ENCODE measurements around the gene CC2D1A. TPM values are rescaled to one million over a fixed set of nuclear protein-coding genes. Genes with fewer than 3 reads are reported as not detected.

The CC2D1A gene
- total RNA-seq, 2 donors from 2014 or later, result 90.8 to 132 TPM

DNA sequence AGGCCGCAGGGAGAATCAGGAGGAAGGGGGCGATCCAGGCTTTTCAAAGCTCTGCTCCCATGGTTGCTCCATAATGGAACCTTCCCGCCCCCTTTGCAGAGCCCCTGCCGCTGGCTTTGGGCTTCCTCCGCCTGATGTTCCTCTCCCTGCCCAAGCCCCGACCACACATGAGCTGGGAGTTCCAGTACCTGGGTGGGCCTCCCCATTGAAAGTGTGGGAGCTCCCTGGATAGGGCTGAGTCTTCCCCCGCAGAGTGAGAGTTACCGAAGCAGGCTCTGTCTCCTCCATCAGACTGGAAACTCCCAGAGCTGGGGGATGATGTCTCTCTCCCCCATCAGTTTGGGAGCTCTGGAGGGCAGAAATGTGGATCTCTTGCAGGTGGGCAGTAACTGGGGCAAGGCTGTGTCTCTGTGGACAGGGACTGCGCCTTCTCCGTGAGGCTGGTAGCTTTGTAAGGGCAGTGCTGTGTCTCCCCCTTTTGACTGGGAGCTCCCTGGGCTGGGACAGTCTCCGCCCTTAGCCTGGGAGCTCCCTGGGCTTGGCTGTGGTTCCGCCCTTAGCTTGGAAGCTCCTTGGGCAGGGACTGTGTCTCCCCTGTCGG is 47.0 kb downstream of the CC2D1A start:
- ATAC-seq (peak; percentile 73), DNase-seq (peak; percentile 74 to 77)
- intact Hi-C loops (cut with DNase I, micrococcal nuclease), result no loop called here

DNA sequence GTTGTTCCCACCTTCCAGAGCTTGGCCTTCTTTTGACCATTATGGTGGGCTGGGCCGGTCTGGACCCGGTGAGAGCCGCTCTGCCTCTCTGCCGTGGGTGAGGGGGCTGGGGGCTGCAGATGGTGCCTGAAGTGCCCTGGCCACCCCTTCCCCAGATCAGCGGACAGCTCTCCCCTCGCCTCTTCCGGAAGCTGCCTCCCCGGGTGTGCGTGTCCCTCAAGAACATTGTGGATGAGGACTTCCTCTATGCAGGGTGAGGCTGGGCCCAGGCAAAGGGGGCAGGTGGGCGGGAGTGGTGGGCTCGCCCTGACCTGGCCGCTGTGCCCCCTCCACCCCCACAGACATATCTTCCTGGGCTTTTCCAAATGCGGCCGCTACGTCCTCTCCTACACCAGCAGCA is 48.2 kb downstream of the CC2D1A start:
- intact Hi-C loops (cut with DNase I, micrococcal nuclease), result no loop called here
- no peak for DNase-seq
- ATAC-seq, result no peak

DNA sequence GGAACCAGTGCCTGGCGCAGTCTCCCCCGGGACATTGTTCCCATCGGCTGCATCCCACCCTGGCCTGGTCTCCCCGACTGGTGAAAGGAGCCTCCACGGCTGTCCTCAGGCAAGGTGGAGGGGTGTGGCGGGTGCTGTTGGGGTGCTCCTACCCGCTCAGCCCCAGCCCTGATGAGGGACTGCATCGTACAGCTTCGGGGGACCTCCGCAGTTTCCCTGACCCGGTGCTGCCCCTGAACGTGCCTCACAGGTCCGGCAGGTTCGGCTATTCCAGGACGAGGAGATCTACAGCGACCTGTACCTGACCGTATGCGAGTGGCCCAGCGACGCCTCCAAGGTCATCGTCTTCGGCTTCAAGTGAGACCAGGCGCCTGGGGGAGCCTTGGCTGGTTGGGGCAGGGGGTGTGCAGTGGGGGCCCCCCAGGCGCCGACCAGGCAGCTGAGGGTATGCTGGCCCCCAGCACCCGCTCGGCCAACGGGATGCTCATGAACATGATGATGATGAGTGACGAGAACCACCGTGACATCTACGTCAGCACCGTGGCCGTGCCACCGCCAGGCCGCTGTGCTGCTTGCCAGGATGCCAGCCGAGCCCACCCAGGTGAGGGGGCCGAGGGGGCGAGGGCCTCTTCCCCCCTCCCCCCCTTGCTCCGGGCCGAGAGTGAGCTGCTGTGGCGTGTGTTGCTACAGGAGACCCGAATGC is 49.8 kb downstream of the CC2D1A start:
- DNase-seq (peak in 1 of 2 donors; percentile 19), ATAC-seq (no peak)
- intact Hi-C loops (cut with DNase I, micrococcal nuclease), result no loop called here

DNA sequence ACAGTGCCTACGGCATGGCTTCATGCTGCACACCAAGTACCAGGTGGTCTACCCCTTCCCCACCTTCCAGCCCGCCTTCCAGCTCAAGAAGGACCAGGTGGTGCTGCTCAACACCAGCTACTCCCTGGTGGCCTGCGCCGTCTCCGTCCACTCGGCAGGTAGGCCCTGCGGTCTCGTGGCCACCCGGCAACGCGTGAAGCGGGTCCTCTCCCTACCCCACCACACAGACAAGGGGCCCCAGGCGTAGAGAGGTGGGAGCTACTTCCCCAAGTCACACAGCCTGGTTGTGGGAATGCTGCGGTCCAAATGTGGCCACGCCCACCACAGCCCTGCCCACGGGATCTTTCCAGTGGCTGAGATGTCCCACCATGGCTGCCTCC is 50.4 kb downstream of the CC2D1A start:
- ATAC-seq (no peak), DNase-seq (peak in 1 of 2 donors; percentile 23)
- intact Hi-C loops (cut with DNase I, micrococcal nuclease), result no loop called here

GRCh38 chr19:13957051-13957450 is 51.0 kb downstream of the CC2D1A start:
- intact Hi-C loops (cut with DNase I, micrococcal nuclease), result no loop called here
- no peak for DNase-seq
- ATAC-seq, result no peak

DNA sequence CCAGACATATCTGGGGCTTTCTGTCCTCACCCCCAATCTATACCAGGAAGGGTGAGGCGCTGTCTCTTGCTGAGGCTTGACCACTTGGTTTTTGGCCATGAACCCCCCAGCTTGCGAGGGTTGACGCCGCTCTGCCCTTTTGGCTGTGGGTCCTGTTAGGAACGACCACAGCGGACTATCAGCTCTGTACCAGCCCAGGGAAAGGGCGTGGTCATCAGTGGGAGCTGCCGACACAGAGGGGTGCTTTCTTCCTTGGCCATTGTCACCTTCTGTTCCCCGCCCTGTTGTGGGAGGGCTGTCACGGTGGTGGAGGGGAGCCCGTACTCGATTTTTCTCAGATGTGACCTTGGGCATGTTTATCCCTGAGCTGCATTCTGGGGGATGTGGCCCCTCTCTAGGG is 52.0 kb downstream of the CC2D1A start:
- DNase-seq (no peak), ATAC-seq (no peak)
- intact Hi-C loops (cut with DNase I, micrococcal nuclease), result no loop called here

GRCh38 chr19:13959141-13959961 is 53.4 kb downstream of the CC2D1A start:
- ATAC-seq, result peak; percentile 12
- no peak for DNase-seq
- intact Hi-C loops (cut with DNase I, micrococcal nuclease), result no loop called here

- ATAC-seq (peak; percentile 27), DNase-seq (no peak)
- intact Hi-C loops (cut with DNase I, micrococcal nuclease), result no loop called here
Observed at GRCh38 chr19:13959962-13960862, 54.2 kb downstream of the CC2D1A start.

- intact Hi-C loops (cut with DNase I, micrococcal nuclease), result no loop called here
- ATAC-seq (peak; percentile 9), DNase-seq (no peak)
Observed at GRCh38 chr19:13960863-13961784, 55.1 kb downstream of the CC2D1A start.

DNA sequence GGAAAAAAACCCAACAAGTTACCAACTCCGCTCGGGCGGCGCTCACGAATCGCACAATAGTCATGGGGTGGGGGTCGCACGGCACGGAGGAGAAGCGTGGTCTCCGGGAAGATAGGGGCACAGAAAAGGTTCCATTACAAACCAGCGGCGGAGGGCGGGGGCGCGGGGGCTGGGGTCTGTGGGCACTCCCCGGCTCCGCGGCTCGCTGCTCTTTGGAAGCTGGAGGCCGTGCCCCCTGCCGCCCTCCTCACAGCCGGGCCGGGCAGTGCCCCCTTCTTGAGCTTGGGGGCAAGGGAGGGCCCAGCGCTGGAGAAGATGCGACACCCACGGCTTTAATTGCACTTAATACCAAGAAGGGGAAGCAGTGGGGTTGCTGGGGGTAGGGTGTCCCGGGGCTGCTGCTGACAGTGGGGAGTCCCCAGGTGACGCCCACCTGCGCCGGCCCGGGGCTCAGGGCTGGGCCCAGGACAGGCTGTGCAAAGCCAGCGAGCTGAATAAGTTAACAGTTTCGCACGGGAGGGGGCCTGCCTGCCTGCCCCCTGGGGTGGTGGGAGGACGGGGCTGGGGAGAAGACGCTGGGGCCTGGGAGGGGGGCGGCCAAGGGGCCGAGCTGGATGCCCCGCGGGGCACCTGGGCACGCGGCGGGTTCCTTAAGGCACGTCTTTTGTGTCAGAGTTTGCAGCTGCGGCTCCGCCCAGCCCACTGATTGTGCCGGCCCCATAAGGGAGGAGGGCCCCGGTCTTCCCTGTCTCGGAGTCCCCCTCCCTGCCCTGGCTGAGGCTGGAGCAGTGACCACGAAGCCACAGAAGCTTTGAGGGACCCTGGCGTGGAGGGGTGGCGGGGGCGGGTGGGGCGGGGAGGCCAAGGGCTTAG is 56.1 kb downstream of the CC2D1A start:
- DNase-seq, result peak in 1 of 2 donors; percentile 22

DNA sequence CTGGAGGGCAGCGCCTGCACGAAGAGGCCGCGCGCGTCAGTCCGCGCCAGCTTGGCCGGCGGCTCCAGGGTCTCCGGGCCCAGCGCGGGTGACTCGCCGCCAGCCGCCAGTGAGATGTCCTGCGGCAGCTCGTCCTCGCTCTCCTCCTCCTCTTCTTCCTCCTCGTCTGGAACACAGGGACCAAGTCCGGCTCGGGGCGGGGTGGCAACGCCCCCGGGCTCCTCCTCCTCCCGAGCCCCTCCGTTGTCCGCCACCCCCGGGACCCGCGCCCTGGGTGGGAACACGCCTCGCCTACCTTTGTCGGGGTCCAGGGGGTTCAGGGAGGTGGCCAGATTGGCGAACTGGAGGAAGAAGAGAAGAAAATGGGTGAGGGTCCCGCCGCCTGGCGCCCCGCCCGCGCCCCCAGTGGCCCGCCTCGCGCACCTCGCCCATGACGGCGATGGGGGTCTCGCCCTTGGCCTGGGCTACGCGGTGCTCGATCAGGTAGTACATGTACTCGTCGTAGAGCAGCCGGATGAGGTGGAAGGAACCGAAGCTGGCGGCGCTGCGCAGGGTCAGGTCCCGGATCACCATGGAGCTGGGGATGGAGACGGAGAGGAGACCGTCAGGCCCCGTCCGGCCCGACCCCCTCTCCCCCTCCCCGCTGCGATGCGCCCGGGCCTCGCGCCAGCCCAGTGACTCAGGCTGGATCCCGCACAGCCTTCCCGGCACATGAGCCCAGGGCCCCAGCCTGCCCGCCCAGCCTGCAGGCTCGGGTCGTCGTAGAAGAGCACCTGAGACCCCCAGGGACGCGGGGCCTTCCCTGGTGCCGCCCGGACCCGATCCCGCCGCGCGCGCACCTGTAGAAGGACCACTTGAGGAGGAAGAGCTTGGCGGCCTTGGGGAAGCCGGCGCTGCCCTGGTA is 57.0 kb downstream of the CC2D1A start:
- intact Hi-C loops (cut with DNase I, micrococcal nuclease), result no loop called here
- DNase-seq, result peak in 1 of 2 donors; percentile 22
- peak; percentile 14 for ATAC-seq

More for the DNA sequence above, 56.1 kb downstream of the CC2D1A start:
- ATAC-seq, result no peak
- intact Hi-C loops (cut with DNase I, micrococcal nuclease), result no loop called here

DNA sequence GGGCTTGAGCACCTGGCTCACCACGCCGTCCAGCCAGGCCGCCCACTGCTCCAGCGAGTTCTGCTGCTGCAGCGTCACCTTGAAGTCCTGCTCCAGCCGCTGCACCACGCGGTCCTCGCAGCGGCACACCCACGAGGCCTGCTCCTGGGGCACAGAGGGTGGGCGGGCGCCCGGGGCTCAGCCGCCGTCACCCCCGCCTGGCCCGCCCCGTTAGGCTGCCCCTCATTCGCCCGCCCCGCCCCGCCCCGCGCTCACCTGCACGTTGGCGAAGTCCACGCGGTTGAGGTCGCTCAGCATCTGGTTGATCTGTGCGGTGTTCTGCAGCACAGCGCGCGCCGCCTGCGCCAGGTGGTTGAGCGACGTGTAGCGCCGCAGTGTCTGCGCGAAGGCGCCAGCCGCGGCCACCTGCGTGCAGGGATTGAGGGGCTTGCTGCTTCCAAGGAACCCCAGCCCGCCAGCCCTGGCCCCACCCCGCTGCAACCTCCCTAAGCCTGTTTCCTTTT is 57.7 kb downstream of the CC2D1A start:
- intact Hi-C loops (cut with DNase I, micrococcal nuclease), result no loop called here
- ATAC-seq, result no peak
- no peak for DNase-seq

DNA sequence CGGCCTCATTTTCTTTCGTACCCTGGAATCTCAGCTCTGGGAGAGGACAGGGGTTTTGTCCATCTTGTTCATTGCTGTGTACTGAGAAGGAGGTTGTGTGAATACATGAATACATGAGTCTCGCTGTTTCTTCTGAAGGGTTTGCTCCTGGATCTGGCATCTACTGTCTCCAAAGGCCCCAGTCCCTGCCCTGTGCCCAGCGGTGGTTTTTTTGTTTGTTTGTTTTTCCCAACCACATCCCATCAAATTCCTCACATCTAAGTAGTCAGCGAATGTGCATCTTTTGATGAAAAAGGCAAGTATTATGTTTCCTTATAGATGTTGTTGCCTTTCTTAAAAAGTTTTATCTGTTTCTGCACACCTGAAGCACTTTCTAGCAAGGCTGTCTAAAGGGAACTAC is 58.8 kb downstream of the CC2D1A start:
- ATAC-seq, result no peak
- no peak for DNase-seq
- intact Hi-C loops (cut with DNase I, micrococcal nuclease), result no loop called here

DNA sequence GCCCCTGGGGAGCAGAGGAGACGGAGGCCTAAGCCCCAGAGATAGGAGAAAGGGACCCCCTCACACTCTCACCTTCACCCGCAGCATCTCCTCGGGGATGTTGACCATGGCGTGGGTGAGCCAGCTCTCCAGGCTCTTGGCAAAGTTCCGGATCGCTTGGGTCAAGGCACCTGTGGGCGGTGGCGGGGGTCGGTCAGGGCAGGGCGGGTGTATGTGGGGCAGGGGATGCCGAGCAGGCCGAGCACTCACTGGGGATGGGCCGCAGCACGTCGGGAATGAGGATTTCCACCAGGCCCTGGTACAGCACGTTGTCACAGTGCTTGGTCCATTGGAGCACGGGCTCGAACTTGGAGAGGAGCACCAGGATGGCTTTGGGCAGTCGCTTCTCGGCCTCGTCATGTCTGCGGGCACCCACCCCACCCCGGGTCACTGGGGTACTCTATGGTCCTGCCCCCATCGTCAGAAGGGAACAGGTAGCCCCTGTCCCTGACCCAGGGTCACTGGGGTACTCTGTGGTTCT is 59.4 kb downstream of the CC2D1A start:
- DNase-seq (no peak), ATAC-seq (no peak)
- intact Hi-C loops (cut with DNase I, micrococcal nuclease), result no loop called here

DNA sequence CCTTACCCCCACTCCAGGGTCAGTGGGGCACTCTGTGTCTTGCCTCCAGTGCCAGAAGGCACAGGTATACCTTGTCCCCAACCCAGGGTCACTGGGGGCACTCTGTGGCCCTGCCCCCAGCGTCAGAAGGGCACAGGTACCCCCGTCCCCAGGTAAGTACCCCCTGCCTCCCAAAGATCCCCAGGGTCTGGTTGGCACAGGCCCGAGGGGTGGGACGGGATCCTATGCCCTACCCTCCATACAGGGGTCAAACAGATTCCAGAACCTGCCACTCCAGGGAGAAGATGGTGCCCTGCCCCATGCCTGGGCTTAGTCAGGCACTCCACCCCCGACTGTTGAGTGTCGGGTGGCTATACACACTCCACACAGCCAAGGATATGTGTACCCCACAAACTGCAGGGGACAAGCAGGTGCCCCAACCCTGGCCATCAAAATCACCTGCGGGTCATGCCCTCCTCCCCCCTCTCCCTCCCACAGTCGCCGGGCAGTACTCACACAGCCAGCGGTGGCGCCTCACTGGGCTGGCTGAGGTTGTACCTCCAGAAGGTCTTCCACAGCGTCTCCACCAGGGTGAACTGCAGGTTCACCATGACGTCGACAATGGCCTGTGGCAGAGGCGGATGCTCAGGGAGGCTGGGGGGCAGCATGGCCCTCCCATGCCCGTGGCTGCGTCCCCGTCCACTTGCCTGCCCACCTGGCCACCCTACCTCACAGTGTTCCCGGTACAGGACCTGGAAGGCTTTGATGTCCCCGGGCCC is 60.1 kb downstream of the CC2D1A start:
- intact Hi-C loops (cut with DNase I, micrococcal nuclease), result no loop called here
- no peak for DNase-seq
- no peak for ATAC-seq

All from left colon (tissue), 2 donors.